ENCODE results near the gene ABCC5. TPM values are rescaled to one million over a fixed set of nuclear protein-coding genes. Genes with fewer than 3 reads are reported as not detected.

ABCC5 gene
- total and polyA plus RNA-seq, 2 experiments from 2014 or later: 14.7 to 17.1 TPM

- H3K27ac ChIP-seq: no peak overlapping the region
These were observed 93.1 kb downstream of the ABCC5 start for GRCh38 chr3:183924543-183924942.

GRCh38 chr3:183922421-183922820 lies 95.3 kb downstream of the ABCC5 start:
- Histone ChIP-seq H4K20me1 (ENCODE audit: insufficient read depth) (no peaks in the 10 kb centered on the region), H3K4me1 (ENCODE audit: insufficient read depth) (no peaks in the 10 kb centered on the region), H3K4me3 (no peak overlapping the region), H3K9me3 (ENCODE audit: low read depth) (no peaks in the 10 kb centered on the region), H3K27ac (no peak overlapping the region), H3K79me2 (ENCODE audit: insufficient read depth) (no peaks in the 10 kb centered on the region), H3F3A (ENCODE audit: insufficient read depth) (peaks cover 6% of the 10 kb centered on the region; the same call in 1 of the 2 replicates), H3K27me3 (replicated peaks; ENCODE audit: insufficient read depth) (no peaks in the 10 kb centered on the region), H3K9ac (no peak overlapping the region), H3K9me2 (ENCODE audit: insufficient read depth) (no peaks in the 10 kb centered on the region), H3K36me3 (ENCODE audit: low read depth) (peaks cover 3% of the 10 kb centered on the region; the same call in 1 of the 2 replicates), H3K4me2 (ENCODE audit: unreplicated experiment) (no peak overlapping the region), H2AFZ (no peak overlapping the region)
- TF ChIP-seq EZH2 (IDR thresholded peaks at IDR 0.05; ENCODE audit: insufficient read depth, poor library complexity, severe bottlenecking) (no peak), EZH2phosphoT487 (IDR thresholded peaks at IDR 0.05; ENCODE audit: insufficient read depth, low read depth) (no peak)
- WGBS, 2 experiments (ENCODE audit: low coverage in 1 of 2, low lambda C conversion rate in 2 of 2, missing lambda C conversion rate in 2 of 2): 97% methylated on average over 4 of the region's 4 CpGs
- in situ Hi-C loops (cut with MboI): loop anchor here (25.0 kb wide), 1 partner anchor 615 kb away; no protein-coding TSS in a partner anchor
- no peak for DNase-seq

More at GRCh38 chr3:183924543-183924942, 93.1 kb downstream of the ABCC5 start:
- in situ Hi-C loops (cut with MboI): loop anchor here (25.0 kb wide), 1 partner anchor 613 kb away; no protein-coding TSS in a partner anchor
- Histone ChIP-seq H2AFZ (no peak overlapping the region), H3K4me3 (no peak overlapping the region), H3K4me1 (ENCODE audit: insufficient read depth) (no peaks in the 10 kb centered on the region), H3K79me2 (ENCODE audit: insufficient read depth) (no peaks in the 10 kb centered on the region), H3K36me3 (ENCODE audit: low read depth) (peaks cover 3% of the 10 kb centered on the region; the same call in 1 of the 2 replicates), H3K9me3 (ENCODE audit: low read depth) (no peaks in the 10 kb centered on the region), H4K20me1 (ENCODE audit: insufficient read depth) (no peaks in the 10 kb centered on the region), H3K9me2 (ENCODE audit: insufficient read depth) (no peaks in the 10 kb centered on the region), H3F3A (ENCODE audit: insufficient read depth) (no peaks in the 10 kb centered on the region), H3K9ac (no peak overlapping the region), H3K27me3 (replicated peaks; ENCODE audit: insufficient read depth) (no peaks in the 10 kb centered on the region), H3K4me2 (ENCODE audit: unreplicated experiment) (no peak overlapping the region)
- TF ChIP-seq EZH2 (IDR thresholded peaks at IDR 0.05; ENCODE audit: insufficient read depth, poor library complexity, severe bottlenecking) (no peak), EZH2phosphoT487 (IDR thresholded peaks at IDR 0.05; ENCODE audit: insufficient read depth, low read depth) (no peak)
- 86 to 95% methylated on average over 3 of the region's 3 CpGs for WGBS, 2 experiments (ENCODE audit: low coverage in 1 of 2, low lambda C conversion rate in 2 of 2, missing lambda C conversion rate in 2 of 2)
- DNase-seq: no peak

GRCh38 chr3:183921096-183921495 lies 96.6 kb downstream of the ABCC5 start:
- WGBS, 2 experiments (ENCODE audit: low coverage in 1 of 2, low lambda C conversion rate in 2 of 2, missing lambda C conversion rate in 2 of 2): 88 to 89% methylated on average over 15 of the region's 15 CpGs
- in situ Hi-C loops (cut with MboI): loop anchor here (25.0 kb wide), 1 partner anchor 616 kb away; no protein-coding TSS in a partner anchor

GRCh38 chr3:183920416-183920815 lies 97.3 kb downstream of the ABCC5 start:
- no peak overlapping the region for H3K4me3 ChIP-seq
- no peaks in the 10 kb centered on the region for H3K27me3 ChIP-seq (replicated peaks; ENCODE audit: insufficient read depth)
- in situ Hi-C loops (cut with MboI): loop anchor here (25.0 kb wide), 1 partner anchor 617 kb away; no protein-coding TSS in a partner anchor
- DNase-seq: no peak
- H3K9me3 ChIP-seq (ENCODE audit: low read depth): no peaks in the 10 kb centered on the region
- 86 to 87% methylated on average over 13 to 14 of the region's 14 CpGs for WGBS, 2 experiments (ENCODE audit: low coverage in 1 of 2, low lambda C conversion rate in 2 of 2, missing lambda C conversion rate in 2 of 2)
- H3K27ac ChIP-seq: no peak overlapping the region
- H4K20me1 ChIP-seq (ENCODE audit: insufficient read depth): no peaks in the 10 kb centered on the region
- TF ChIP-seq EZH2phosphoT487 (IDR thresholded peaks at IDR 0.05; ENCODE audit: insufficient read depth, low read depth) (no peak), EZH2 (IDR thresholded peaks at IDR 0.05; ENCODE audit: insufficient read depth, poor library complexity, severe bottlenecking) (no peak)
- no peaks in the 10 kb centered on the region for H3K79me2 ChIP-seq (ENCODE audit: insufficient read depth)
- no peak overlapping the region for H3K9ac ChIP-seq
- H3K4me1 ChIP-seq (ENCODE audit: insufficient read depth): no peaks in the 10 kb centered on the region
- H3F3A ChIP-seq (ENCODE audit: insufficient read depth): peaks cover 6% of the 10 kb centered on the region; the same call in 1 of the 2 replicates
- no peak overlapping the region for H2AFZ ChIP-seq
- H3K36me3 ChIP-seq (ENCODE audit: low read depth): peaks cover 3% of the 10 kb centered on the region; the same call in 1 of the 2 replicates
- H3K4me2 ChIP-seq (ENCODE audit: unreplicated experiment): no peak overlapping the region
- H3K9me2 ChIP-seq (ENCODE audit: insufficient read depth): no peaks in the 10 kb centered on the region

More at GRCh38 chr3:183921096-183921495, 96.6 kb downstream of the ABCC5 start:
- DNase-seq: no peak
- Histone ChIP-seq H3K27me3 (replicated peaks; ENCODE audit: insufficient read depth) (no peaks in the 10 kb centered on the region), H3K79me2 (ENCODE audit: insufficient read depth) (no peaks in the 10 kb centered on the region), H3K4me2 (ENCODE audit: unreplicated experiment) (no peak overlapping the region), H2AFZ (no peak overlapping the region), H4K20me1 (ENCODE audit: insufficient read depth) (no peaks in the 10 kb centered on the region), H3K4me3 (no peak overlapping the region), H3K9me2 (ENCODE audit: insufficient read depth) (no peaks in the 10 kb centered on the region), H3K36me3 (ENCODE audit: low read depth) (peaks cover 3% of the 10 kb centered on the region; the same call in 1 of the 2 replicates), H3K4me1 (ENCODE audit: insufficient read depth) (no peaks in the 10 kb centered on the region), H3K9ac (no peak overlapping the region), H3F3A (ENCODE audit: insufficient read depth) (peaks cover 6% of the 10 kb centered on the region; the same call in 1 of the 2 replicates), H3K27ac (no peak overlapping the region), H3K9me3 (ENCODE audit: low read depth) (no peaks in the 10 kb centered on the region)
- TF ChIP-seq EZH2phosphoT487 (IDR thresholded peaks at IDR 0.05; ENCODE audit: insufficient read depth, low read depth): no peak
- TF ChIP-seq EZH2 (IDR thresholded peaks at IDR 0.05; ENCODE audit: insufficient read depth, poor library complexity, severe bottlenecking): no peak
